ENCODE measurements around the gene KIF22. TPM values are rescaled to one million over a fixed set of nuclear protein-coding genes. Genes with fewer than 3 reads are reported as not detected.
A peak's percentile ranks its signal among the peaks of the same experiment; 100 is the strongest.

KIF22 gene
- total and polyA plus RNA-seq, 9 of the 15 experiments (the other 6 are each of a cell fraction or from before 2014, with no cell fraction given), result 8.7 to 232 (median 131) TPM

GRCh38 chr16:29790183-29790948 lies at the start of gene KIF22 (continued):
- TF ChIP-seq ZNF280A (IDR thresholded peaks at IDR 0.05; ENCODE audit: low read depth, partially characterized antibody) (no peak), ELK3 (CRISPR knock-in tag; IDR thresholded peaks at IDR 0.05) (no peak), TSHZ1 (CRISPR knock-in tag; IDR thresholded peaks at IDR 0.05) (no peak), HDAC1 (IDR thresholded peaks at IDR 0.05) (peak in 1 of 2 experiments; percentile 89; a peak in 2 of 4 replicates), TCF7 (IDR thresholded peaks at IDR 0.05; ENCODE audit: borderline replicate concordance) (no peak), ZNF79 (CRISPR knock-in tag; IDR thresholded peaks at IDR 0.05; ENCODE audit: low read depth) (no peak), NCOA4 (IDR thresholded peaks at IDR 0.05; ENCODE audit: partially characterized antibody) (no peak), ZNF165 (CRISPR knock-in tag; IDR thresholded peaks at IDR 0.05; ENCODE audit: borderline replicate concordance) (peak; percentile 81)
- TF ChIP-seq, protein P1, sequence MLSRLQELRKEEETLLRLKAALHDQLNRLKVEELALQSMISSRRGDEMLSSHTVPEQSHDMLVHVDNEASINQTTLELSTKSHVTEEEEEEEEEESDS (CRISPR knock-in tag; IDR thresholded peaks at IDR 0.05), result no peak
- TF ChIP-seq, protein P2, sequence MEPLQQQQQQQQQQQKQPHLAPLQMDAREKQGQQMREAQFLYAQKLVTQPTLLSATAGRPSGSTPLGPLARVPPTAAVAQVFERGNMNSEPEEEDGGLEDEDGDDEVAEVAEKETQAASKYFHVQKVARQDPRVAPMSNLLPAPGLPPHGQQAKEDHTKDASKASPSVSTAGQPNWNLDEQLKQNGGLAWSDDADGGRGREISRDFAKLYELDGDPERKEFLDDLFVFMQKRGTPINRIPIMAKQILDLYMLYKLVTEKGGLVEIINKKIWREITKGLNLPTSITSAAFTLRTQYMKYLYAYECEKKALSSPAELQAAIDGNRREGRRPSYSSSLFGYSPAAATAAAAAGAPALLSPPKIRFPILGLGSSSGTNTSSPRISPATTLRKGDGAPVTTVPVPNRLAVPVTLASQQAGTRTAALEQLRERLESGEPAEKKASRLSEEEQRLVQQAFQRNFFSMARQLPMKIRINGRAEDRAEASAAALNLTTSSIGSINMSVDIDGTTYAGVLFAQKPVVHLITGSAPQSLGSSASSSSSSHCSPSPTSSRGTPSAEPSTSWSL (CRISPR knock-in tag; IDR thresholded peaks at IDR 0.05; ENCODE audit: borderline replicate concordance), result no peak

Measured in K562 (cell line).